GM12864 (cell line): ENCODE measurements around the gene NTF3.

Experiments used
- DNase-seq: peaks from one replicate; pipeline ENCODE4 v3.0.0-alpha.2; 2011; ENCODE audit warnings: low read depth
- H3K4me3 ChIP-seq: 2 replicates; pipeline ENCODE4 v1.5.1; 2011; ENCODE audit warnings: mild to moderate bottlenecking, low read depth, low read length, control low read depth
- CTCF ChIP-seq: IDR thresholded peaks from 2 replicates; pipeline ENCODE4 v1.5.1; 2011; ENCODE audit warnings: low read depth, mild to moderate bottlenecking, moderate library complexity, low read length, control low read depth, inconsistent platforms; ENCODE audit errors: missing control alignments

The NTF3 gene

GRCh38 chr12:5432011-5432400 is at the start of gene NTF3:
NTF3 (plus strand) TSS chr12:5432108; CDS start chr12:5432325, 217 bp downstream.
- no peak within 1 kb of the TSS for H3K4me3 ChIP-seq
- no peak for TF ChIP-seq CTCF
- DNase-seq = no peak

DNA sequence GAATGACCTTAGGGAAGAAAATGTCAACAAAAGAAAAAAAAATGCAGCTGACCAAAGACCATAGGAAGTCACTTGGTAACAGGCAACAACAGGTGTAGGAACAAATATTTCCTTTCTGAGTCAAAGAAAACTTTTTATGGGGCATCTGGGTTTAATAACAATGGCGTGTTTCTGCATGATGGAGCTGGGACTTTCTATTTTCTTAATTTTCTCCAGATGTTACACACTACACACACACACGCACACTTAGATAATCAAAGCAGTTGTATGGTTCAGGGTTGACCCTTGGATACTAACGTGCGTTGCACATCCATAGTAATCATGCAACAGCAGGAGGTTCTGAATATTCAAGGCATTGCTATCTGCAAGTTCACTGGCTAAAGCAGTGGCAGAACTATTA is 47.9 kb upstream of the NTF3 start:
- DNase-seq = no peak

GRCh38 chr12:5388581-5389535 is 43.0 kb upstream of the NTF3 start:
- H3K4me3 ChIP-seq = no peak overlapping the region
- no peak for TF ChIP-seq CTCF
- no peak for DNase-seq

More for the DNA sequence above, 47.9 kb upstream of the NTF3 start:
- no peak for TF ChIP-seq CTCF
- no peak overlapping the region for H3K4me3 ChIP-seq

DNA sequence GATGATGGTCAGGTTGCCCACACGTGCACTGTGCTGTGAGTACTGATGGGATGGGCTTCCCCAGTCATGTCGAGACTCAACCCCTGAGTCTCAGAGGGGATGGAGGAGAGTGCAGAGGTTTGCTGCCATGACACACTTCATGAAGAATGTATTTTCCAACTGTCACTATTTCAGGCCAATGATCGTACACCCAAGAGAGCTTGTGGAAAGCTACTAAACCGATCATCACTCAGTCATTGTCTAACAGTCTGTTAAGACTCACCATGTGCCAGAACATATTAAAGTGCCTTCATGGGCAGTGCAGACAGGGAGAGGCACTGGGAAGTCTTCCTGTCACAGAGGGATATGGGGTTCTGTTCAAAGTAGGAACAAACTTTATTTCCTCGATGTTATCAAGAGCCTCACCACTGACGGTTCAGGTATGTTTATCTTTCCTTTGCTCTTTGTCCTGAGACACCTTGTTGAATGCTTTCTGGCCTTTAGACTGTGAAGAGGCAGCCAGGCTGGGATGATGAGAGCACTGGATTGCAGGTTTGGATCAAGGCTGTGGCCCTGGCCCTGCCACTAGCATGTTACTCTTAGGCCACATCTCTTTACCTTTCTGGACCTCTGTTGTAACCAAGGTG is 41.6 kb upstream of the NTF3 start:
- no peak for DNase-seq
- no peak for TF ChIP-seq CTCF

GRCh38 chr12:5391653-5392052 is 40.3 kb upstream of the NTF3 start:
- TF ChIP-seq CTCF = no peak
- H3K4me3 ChIP-seq = no peak overlapping the region
- no peak for DNase-seq

More for the DNA sequence above, 41.6 kb upstream of the NTF3 start:
- no peak overlapping the region for H3K4me3 ChIP-seq

DNA sequence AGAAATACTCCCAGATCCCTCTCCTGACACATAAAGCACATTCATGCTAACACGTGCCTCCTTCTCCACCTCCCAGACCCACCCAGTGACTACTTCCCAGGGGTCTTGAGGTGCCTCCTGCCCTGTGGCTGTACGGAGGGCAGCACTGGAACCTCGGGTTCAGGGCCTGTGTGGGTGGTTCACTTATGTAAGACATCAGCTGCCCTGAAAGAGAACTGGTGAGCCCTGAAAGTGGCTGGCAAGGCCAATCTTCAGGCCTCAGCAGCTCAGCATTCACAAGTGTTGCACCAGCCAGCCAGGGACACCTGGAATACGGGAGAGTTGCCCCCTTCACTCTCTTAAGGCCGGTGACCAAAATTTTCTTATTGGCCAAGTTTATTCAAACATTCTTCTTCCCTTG is 38.9 kb upstream of the NTF3 start:
- no peak for DNase-seq
- no peak overlapping the region for H3K4me3 ChIP-seq
- TF ChIP-seq CTCF = no peak
